Tongue (tissue), 2 donors: ENCODE measurements around the gene KLHL9. TPM values are rescaled to one million over a fixed set of nuclear protein-coding genes. Genes with fewer than 3 reads are reported as not detected.

Experiments used
- DNase-seq: peaks from one replicate; pipeline ENCODE4 v3.0.0-alpha.2; 2015
- total RNA-seq: library from RNA; depleted of rRNA; stranded (reverse); fragments of >200 nt; gene quantifications from one replicate; pipeline ENCODE4 v1.2.3, GENCODE V29; 2014

Gene KLHL9
- total RNA-seq, 1 donor from 2014 or later = 40.7 TPM

GRCh38 chr9:21317956-21318923 is 17.0 kb downstream of the KLHL9 start:
- DNase-seq = peak; percentile 71

- no peak for DNase-seq
These were observed 18.3 kb downstream of the KLHL9 start for GRCh38 chr9:21316860-21317259.

- no peak for DNase-seq
These were observed 19.0 kb downstream of the KLHL9 start for GRCh38 chr9:21316032-21316842.

GRCh38 chr9:21314152-21314551 is 21.1 kb downstream of the KLHL9 start:
- no peak for DNase-seq

GRCh38 chr9:21311889-21312288 is 23.3 kb downstream of the KLHL9 start:
- DNase-seq = no peak

GRCh38 chr9:21305213-21305612 is 30.0 kb downstream of the KLHL9 start, which contains the start of gene IFNA5:
TSS of gene IFNA5 (minus strand) at chr9:21305313. CDS start at chr9:21305256, 57 bp downstream.
- DNase-seq = no peak

GRCh38 chr9:21295992-21296391 is 39.2 kb downstream of the KLHL9 start:
- no peak for DNase-seq

- DNase-seq = no peak
These were observed 40.2 kb downstream of the KLHL9 start for GRCh38 chr9:21294904-21295538.

GRCh38 chr9:21294364-21294774 is 40.8 kb downstream of the KLHL9 start:
- DNase-seq = no peak

- no peak for DNase-seq
These were observed 45.4 kb downstream of the KLHL9 start for GRCh38 chr9:21289848-21290247.

GRCh38 chr9:21287280-21287679 is 47.9 kb downstream of the KLHL9 start:
- no peak for DNase-seq

- no peak for DNase-seq
These were observed 48.5 kb downstream of the KLHL9 start for GRCh38 chr9:21286659-21287058.

GRCh38 chr9:21286099-21286498 is 49.1 kb downstream of the KLHL9 start:
- DNase-seq = no peak

- no peak for DNase-seq
These were observed 53.9 kb downstream of the KLHL9 start for GRCh38 chr9:21281275-21281674.

Other genes starting within 250 kb of the KLHL9 start
- not detected for gene IFNW1, start 193.6 kb downstream of the KLHL9 start, total RNA-seq
- gene IFNA21, start 168.7 kb downstream of the KLHL9 start, total RNA-seq = not detected
- not detected for gene IFNA4, start 147.8 kb downstream of the KLHL9 start, total RNA-seq
- not detected for gene IFNA7, start 133.2 kb downstream of the KLHL9 start, total RNA-seq
- not detected for gene IFNA10, start 128.3 kb downstream of the KLHL9 start, total RNA-seq
- gene IFNA16, start 118.1 kb downstream of the KLHL9 start, total RNA-seq = not detected
- gene IFNA17, start 107.2 kb downstream of the KLHL9 start, total RNA-seq = not detected
- gene IFNA14, start 95.4 kb downstream of the KLHL9 start, total RNA-seq = not detected
- not detected for gene IFNA5, start 30.1 kb downstream of the KLHL9 start, total RNA-seq
- gene IFNA6, start 15.5 kb upstream of the KLHL9 start, total RNA-seq = not detected
- not detected for gene IFNA13, start 32.7 kb upstream of the KLHL9 start, total RNA-seq
- gene IFNA2, start 50.0 kb upstream of the KLHL9 start, total RNA-seq = not detected
- gene IFNA8, start 73.7 kb upstream of the KLHL9 start, total RNA-seq = not detected
- not detected for gene IFNA1, start 105.0 kb upstream of the KLHL9 start, total RNA-seq
- not detected for gene IFNE, start 146.9 kb upstream of the KLHL9 start, total RNA-seq